Jurkat, Clone E6-1 (cell line): Measurements from ENCODE around the gene CYS1. TPM values are rescaled to one million over a fixed set of nuclear protein-coding genes. Genes with fewer than 3 reads are reported as not detected.
"Not testable (repeated sequence)": the region's sequence is repeated elsewhere in the genome, so short reads cannot be mapped to it uniquely, and the experiment has no call there.

Experiments used
- DNase-seq: peaks from one replicate; pipeline ENCODE4 v3.0.0-alpha.2; 2011; ENCODE audit warnings: low read depth, low spot score
- H3K4me3 ChIP-seq: 2 replicates; pipeline ENCODE4 v1.5.1; 2011; ENCODE audit warnings: mild to moderate bottlenecking, low read length, control low read depth, moderate library complexity
- polyA plus RNA-seq: library from polyadenylated mRNA; unstranded; fragments of >200 nt; gene quantifications from one replicate; pipeline ENCODE4 v1.2.1, GENCODE V29; 2012; ENCODE audit warnings: missing spikeins; ENCODE audit not compliant: insufficient read length, insufficient read depth

CYS1 gene, protein sequence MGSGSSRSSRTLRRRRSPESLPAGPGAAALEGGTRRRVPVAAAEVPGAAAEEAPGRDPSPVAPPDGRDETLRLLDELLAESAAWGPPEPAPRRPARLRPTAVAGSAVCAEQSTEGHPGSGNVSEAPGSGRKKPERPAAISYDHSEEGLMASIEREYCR
- not detected for polyA plus RNA-seq

GRCh38 chr2:10079870-10080535, at the start of gene CYS1:
TSS of gene CYS1 (minus strand) at chr2:10080411. CDS start at chr2:10080223, 188 bp downstream.
- H3K4me3 ChIP-seq: no peak within 1 kb of the TSS
- no peak for DNase-seq

DNA sequence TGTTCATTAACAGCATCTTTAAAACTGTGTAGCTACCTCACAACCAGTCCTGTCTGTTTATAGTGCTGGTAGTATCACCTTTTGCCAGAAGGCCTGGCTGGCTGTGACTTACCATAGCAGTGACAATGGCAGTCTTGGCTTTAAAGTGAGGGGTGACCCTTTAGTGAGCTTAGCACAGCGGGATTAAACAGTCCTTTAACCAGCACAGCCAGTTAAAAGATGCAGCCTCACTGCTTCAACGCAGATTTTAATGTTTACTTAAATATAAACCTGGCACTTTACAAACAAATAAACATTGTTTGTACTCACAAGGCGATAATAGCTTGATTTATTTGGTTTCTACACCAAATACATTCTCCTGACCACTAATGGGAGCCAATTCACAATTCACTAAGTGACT, 49.3 kb upstream of the CYS1 start:
- DNase-seq: no peak
- H3K4me3 ChIP-seq: no peak overlapping the region

GRCh38 chr2:10128420-10128819, 48.2 kb upstream of the CYS1 start:
- DNase-seq: no peak
- H3K4me3 ChIP-seq: no peak overlapping the region

DNA sequence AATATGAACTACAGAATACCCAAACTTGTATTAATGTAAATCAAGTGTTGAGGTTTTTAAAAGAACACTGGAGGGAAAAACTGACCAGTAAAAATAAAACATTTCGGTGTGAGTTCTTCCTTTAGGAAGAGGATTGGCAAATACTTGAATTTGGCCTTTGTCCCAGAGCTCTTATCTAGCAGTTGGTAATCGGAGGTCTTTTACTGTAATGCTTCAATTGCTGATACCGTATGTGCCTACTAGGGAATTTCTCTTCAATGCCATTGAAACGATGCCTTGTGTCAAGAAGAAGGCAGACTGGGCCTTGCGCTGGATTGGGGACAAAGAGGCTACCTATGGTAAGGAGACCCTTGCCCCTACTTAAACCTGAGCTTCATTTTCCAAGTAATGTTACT, 46.4 kb upstream of the CYS1 start:
- no peak overlapping the region for H3K4me3 ChIP-seq
- no peak for DNase-seq

DNA sequence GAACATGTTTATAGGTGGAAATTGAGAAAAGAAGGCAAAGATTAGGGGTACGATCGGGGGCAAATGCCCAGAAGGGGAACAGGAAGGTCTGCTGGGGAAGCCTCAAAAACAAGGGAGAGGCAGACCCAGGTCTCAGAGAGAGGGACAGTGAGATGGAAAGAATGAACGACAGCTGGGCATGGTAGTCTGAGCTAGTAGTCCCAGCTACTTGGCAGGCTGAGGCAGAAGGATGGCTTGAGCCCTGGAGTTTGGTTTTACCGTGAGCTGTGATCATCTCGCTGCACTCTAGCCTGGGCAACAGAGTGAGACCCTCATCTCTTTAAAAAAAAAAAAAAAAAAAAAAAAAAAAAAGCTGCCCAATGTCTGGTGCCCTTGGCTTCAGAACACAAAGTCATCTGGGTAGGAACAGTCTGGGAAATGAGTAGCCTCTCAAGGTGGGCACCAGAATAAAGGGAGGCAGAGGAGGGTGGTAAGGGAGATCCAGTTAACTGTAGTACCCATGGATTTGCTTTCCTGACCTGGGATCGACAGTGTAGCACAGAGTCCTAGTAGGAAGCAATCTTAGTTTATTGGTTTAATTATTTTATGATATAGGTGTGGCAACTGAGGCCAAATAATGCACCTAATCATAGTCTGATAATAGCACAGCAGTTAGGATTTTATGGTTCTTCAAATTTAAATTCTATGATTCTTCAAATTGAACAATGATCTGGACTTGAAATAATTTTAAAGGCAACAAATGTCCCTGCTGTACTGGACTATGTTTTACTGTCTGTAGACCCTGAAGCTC, 45.8 kb upstream of the CYS1 start:
- H3K4me3 ChIP-seq: no peak overlapping the region

GRCh38 chr2:10124538-10125045, 44.4 kb upstream of the CYS1 start:
- peak; percentile 85 for DNase-seq

More for the DNA sequence above, 45.8 kb upstream of the CYS1 start:
- no peak for DNase-seq

GRCh38 chr2:10123281-10123680, 43.1 kb upstream of the CYS1 start:
- no peak for DNase-seq
- H3K4me3 ChIP-seq: peak overlapping the region; percentile 91

More at GRCh38 chr2:10124538-10125045, 44.4 kb upstream of the CYS1 start:
- H3K4me3 ChIP-seq: peak overlapping the region; percentile 91

GRCh38 chr2:10122500-10123280, 42.5 kb upstream of the CYS1 start, which contains the start of gene RRM2:
TSS of gene RRM2 (plus strand) at chr2:10122739. CDS start at chr2:10122799, 60 bp downstream.
- DNase-seq: peak; percentile 95
- H3K4me3 ChIP-seq: peak within 1 kb of the TSS; percentile 91

DNA sequence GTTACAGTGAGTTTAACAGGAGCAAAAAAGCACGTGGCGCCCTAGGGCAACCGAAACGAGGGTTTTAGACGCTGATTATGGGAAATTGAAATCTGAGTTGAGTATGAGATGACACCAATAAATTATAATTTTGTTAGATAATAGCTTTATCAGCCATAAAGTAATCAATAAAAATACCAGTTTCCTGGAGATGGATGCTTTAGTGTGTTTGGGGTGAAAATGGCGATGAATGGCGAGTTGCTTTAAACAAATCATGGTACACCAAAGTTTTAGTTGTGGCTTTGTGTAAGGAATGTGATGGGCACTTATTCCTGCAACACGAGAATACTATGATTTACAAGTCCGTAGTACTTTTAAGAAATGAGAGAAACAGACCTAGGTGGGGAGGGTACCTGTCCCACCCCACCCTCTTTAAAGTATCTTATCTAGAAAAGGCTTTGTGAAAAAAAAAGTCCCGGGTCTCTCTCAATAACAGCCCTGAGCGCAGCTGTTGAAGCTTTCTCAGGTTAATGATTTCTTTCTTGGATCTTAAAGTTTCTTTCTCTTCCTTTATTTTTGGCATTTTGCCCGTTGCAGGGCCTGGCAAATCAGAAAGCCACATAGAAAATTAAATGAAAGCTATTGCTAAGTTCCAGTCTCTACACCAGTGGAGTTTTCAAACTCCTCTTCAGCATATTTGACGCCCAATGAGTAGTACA, 40.8 kb upstream of the CYS1 start:
- H3K4me3 ChIP-seq: peak overlapping the region; percentile 91
- no peak for DNase-seq

GRCh38 chr2:10120158-10120876, 40.1 kb upstream of the CYS1 start:
- peak overlapping the region; percentile 91 for H3K4me3 ChIP-seq
- DNase-seq: peak; percentile 95

DNA sequence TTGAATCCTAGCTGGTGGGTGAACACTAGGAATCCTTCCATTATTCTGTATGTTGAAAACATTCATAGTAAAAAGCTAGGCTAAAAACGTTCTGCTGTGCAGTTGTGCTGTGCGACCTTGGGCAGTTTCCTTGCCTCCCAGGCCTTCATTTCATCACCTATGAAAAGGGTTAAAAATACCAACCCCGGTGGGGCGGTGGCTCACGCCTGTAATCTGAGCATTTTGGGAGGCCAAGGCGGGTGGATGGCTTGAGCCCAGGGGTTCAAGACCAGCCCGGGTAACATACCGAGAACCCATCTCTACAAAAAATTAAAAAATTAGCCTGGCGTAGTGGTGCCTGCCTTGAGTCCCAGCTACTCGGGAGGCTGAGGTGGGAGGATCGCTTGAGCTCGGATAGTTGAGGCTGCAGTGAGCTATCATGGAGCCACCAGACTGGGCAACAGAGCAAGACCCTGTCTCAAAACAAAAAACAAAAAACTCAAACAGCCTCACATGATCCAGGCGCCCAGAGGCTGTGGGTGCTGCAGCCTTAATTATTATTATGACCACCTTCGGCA, 39.5 kb upstream of the CYS1 start:
- DNase-seq: no peak

GRCh38 chr2:10119027-10119325, 38.8 kb upstream of the CYS1 start:
- no peak for DNase-seq
- no peak overlapping the region for H3K4me3 ChIP-seq

More for the DNA sequence above, 39.5 kb upstream of the CYS1 start:
- peak overlapping the region; percentile 91 for H3K4me3 ChIP-seq

DNA sequence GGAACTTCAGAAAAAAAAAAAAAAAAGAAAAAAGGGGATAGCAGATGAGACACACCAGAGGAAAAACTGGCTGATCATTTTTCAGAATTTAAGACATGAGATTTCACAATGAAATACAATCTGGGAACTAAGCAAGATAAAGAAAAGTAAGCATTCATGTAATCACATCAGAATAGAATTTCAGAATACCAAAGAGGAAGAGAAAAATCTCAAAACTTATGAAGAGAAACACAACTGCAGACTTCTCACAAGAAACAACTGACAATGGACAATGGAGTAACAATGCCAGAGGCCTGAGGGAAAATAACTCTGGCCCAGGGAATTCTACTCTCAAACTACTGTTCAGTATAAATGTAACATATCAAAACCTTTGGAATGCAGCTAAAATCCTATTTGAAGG, 29.1 kb upstream of the CYS1 start:
- H3K4me3 ChIP-seq: no peak overlapping the region
- DNase-seq: no peak

DNA sequence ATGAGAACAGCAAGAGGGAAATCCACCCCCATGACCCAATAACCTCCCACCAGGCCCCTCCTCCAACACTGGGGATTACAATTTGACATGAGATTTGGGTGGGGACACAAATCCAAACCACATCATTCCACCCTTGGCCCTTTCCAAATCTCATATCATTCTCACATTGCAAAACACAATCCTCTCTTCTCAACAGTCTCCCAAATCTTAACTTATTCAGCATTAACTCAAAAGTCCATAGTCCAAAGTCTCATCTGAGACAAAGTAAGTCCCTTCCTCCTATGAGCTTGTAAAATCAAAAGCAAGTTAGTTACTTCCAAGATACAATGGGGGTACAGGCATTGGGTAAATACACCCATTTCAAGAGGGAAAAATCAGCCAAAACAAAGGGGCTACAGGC, 24.7 kb upstream of the CYS1 start:
- DNase-seq, H3K4me3 ChIP-seq: not testable (repeated sequence)

DNA sequence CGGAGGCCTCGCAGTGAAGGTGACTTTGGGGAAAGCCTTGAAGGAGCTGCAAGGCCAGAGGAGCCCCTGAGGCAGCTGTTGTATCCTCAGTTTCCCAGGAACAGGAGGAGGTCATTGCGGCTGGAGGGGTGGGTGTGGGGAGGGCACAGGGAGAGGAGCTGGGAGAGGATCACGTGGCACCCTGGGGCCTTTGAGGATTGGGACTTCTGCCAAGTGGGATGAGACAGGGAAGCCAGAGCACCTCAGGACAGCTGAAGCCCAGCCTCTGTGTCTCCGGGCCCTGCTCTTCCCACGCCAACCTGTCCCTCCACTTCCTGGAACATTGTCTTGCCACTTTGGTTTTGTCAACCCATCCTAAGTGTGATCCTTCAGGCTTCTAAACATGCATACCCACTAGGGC, 23.0 kb upstream of the CYS1 start:
- no peak for DNase-seq
- no peak overlapping the region for H3K4me3 ChIP-seq

DNA sequence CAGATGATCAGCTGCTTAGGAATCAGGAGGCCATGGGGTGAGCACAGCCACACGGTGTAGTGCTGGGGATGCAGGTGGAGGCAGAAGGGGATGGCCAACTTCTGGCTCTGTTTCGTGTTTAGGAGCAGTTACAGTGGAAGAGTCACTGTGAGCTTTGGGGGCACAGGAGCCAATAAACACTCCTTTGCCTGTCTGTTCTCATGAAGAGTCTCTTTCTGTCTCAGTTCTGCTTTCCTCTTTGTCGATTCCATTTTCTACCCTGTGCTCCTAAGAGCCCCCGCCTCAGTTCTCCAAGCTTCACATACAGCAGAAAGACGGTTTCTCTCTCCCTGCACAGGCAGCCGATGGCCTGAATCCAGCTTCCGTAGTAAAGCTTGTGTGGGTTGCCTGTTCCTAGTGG, 21.3 kb upstream of the CYS1 start:
- no peak for DNase-seq
- no peak overlapping the region for H3K4me3 ChIP-seq

- DNase-seq: no peak
- no peak overlapping the region for H3K4me3 ChIP-seq
Observed at GRCh38 chr2:10097352-10098148, 17.3 kb upstream of the CYS1 start.
